Breast epithelium (tissue), 3 donors: ENCODE results near the gene SCN1B.

Experiments used
- POLR2A ChIP-seq: fragments of 450-650 bp; IDR thresholded peaks from one replicate; pipeline ENCODE4 v1.6.1; 2016; ENCODE audit warnings: antibody characterized with exemption, mild to moderate bottlenecking, moderate library complexity
- TF ChIP-seq, protein P1 (sequence below), 3 donors: fragments of 450-650 bp; IDR thresholded peaks; one replicate each; pipeline ENCODE4 v1.5.1; 2016 to 2017; ENCODE audit warnings: antibody characterized with exemption in 3 of 3, mild to moderate bottlenecking in 3 of 3, moderate library complexity in 3 of 3

DNA sequence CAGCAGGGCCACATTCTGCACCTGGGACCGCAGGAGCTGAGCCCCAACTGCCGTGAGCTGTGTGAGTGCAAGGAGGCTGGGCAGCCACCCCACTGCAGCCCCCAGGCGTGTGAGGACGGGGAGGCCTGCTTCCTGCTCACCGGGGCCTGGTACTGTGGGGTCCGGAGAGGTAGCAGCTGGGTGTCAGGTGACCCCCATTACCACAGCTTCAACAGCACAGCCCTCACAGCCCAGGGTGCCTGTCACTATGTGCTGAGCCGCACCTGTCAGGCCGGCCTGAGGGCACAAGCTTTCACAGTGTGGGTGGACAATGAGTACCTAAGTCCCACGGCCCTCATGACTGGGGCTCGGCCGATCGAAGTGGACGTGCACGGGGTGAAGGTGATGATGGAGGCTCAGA is 49.6 kb downstream of the SCN1B start:
- TF ChIP-seq, protein P1, sequence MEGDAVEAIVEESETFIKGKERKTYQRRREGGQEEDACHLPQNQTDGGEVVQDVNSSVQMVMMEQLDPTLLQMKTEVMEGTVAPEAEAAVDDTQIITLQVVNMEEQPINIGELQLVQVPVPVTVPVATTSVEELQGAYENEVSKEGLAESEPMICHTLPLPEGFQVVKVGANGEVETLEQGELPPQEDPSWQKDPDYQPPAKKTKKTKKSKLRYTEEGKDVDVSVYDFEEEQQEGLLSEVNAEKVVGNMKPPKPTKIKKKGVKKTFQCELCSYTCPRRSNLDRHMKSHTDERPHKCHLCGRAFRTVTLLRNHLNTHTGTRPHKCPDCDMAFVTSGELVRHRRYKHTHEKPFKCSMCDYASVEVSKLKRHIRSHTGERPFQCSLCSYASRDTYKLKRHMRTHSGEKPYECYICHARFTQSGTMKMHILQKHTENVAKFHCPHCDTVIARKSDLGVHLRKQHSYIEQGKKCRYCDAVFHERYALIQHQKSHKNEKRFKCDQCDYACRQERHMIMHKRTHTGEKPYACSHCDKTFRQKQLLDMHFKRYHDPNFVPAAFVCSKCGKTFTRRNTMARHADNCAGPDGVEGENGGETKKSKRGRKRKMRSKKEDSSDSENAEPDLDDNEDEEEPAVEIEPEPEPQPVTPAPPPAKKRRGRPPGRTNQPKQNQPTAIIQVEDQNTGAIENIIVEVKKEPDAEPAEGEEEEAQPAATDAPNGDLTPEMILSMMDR (IDR thresholded peaks at IDR 0.05): no peak
- no peak for TF ChIP-seq POLR2A
